ENCODE results near the gene ALCAM. TPM values are rescaled to one million over a fixed set of nuclear protein-coding genes. Genes with fewer than 3 reads are reported as not detected.

ALCAM gene
- total and polyA plus RNA-seq, 2 donors (not counting 1 experiment from before 2014, with no cell fraction given), result 6.2 to 23.8 TPM

DNA sequence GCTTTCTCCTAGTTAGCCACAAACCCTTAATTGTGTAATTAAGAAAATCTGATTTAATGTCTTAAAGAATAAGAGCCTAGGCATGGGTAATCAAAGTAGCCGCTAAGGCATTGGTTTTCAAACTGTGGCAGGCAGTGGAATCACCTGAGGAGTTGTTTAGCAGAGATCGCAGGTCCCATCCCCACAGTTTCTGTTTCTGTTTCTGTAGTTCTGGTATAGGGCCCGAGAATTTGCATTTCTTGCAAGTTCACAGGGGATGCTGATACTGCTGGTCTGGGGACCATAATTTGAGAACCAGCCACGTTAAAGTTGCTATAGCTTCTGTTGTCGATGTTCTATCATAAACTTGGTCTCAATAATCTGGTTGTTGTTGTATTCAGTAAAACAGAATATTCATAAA lies 204.3 kb downstream of the ALCAM start:
- CTCF ChIA-PET, result no interaction called here
- no peak for DNase-seq
- Mint-ChIP-seq H3K9me3 (ENCODE audit: insufficient read depth) (peaks cover 2% of the 10 kb centered on the region), H3K4me3 (no peak overlapping the region), H3K4me1 (no peaks in the 10 kb centered on the region), H3K27me3 (no peaks in the 10 kb centered on the region), H3K27ac (no peak overlapping the region)
- Histone ChIP-seq H2AFZ (ENCODE audit: insufficient read depth, low read depth, low read length, poor library complexity, severe bottlenecking) (no peak overlapping the region), H3K36me3 (replicated peaks in 1 of 2; ENCODE audit: control extremely low read depth in 1 of 2, control insufficient read depth in 1 of 2, extremely low read depth in 1 of 2, insufficient read depth in 2 of 2, low read length in 1 of 2) (peaks cover 3 to 19% of the 10 kb centered on the region in 2 experiments), H3K4me1 (ENCODE audit: control insufficient read depth in 2 of 2, insufficient read depth in 2 of 2, low read length in 2 of 2) (no peaks in the 10 kb centered on the region), H4K20me1 (ENCODE audit: control insufficient read depth, insufficient read depth, low read length, poor library complexity, severe bottlenecking) (no peaks in the 10 kb centered on the region), H3K4me2 (replicated peaks; ENCODE audit: low read depth, low read length, poor library complexity, severe bottlenecking) (no peak overlapping the region), H3K9me3 (ENCODE audit: control extremely low read depth in 1 of 3, control insufficient read depth in 2 of 3, insufficient read depth in 1 of 3, low read length in 2 of 3) (no peaks in the 10 kb centered on the region), H3K79me2 (ENCODE audit: control insufficient read depth, insufficient read depth, low read length) (no peaks in the 10 kb centered on the region), H3K9ac (ENCODE audit: low read length) (no peak overlapping the region), H3K27ac (ENCODE audit: low read length in 2 of 2) (no peak overlapping the region), H3K4me3 (ENCODE audit: control extremely low read depth in 1 of 5, extremely low read depth in 1 of 5, insufficient read depth in 1 of 5, low read depth in 2 of 5, low read length in 4 of 5) (no peak overlapping the region), H3K27me3 (replicated peaks in 1 of 4; ENCODE audit: control extremely low read depth in 1 of 4, control insufficient read depth in 3 of 4, insufficient read depth in 4 of 4, low read length in 3 of 4) (no peaks in the 10 kb centered on the region)
- POLR2A ChIA-PET, result no interaction called here
- no peak for TF ChIP-seq EZH2 (IDR thresholded peaks at IDR 0.05; ENCODE audit: borderline replicate concordance, insufficient read depth, low read depth, low read length, poor library complexity, severe bottlenecking)
- TF ChIP-seq, protein P1, sequence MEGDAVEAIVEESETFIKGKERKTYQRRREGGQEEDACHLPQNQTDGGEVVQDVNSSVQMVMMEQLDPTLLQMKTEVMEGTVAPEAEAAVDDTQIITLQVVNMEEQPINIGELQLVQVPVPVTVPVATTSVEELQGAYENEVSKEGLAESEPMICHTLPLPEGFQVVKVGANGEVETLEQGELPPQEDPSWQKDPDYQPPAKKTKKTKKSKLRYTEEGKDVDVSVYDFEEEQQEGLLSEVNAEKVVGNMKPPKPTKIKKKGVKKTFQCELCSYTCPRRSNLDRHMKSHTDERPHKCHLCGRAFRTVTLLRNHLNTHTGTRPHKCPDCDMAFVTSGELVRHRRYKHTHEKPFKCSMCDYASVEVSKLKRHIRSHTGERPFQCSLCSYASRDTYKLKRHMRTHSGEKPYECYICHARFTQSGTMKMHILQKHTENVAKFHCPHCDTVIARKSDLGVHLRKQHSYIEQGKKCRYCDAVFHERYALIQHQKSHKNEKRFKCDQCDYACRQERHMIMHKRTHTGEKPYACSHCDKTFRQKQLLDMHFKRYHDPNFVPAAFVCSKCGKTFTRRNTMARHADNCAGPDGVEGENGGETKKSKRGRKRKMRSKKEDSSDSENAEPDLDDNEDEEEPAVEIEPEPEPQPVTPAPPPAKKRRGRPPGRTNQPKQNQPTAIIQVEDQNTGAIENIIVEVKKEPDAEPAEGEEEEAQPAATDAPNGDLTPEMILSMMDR (IDR thresholded peaks at IDR 0.05), result no peak
- 86% methylated on average over 3 of the region's 5 CpGs for WGBS (ENCODE audit: insufficient coverage)
- intact Hi-C loops (cut with micrococcal nuclease), result no loop called here
- no peak for ATAC-seq (ENCODE audit: low read depth)

DNA sequence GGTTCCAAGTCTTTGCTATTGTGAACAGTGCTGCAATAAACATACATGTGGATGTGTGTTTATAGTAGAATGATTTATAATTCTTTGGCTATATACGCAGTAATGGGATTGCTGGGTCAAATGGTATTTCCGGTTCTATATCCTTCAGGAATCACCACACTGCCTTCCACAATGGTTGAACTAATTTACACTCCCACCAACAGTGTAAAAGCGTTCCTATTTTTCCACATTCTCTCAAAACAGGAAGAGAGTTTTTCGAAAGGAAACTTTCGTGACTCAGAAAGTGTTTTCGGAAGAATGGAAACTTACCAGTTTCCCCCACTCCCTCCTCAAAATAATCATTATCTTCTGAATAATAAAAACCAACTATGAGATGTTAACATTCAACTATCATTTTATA lies 205.8 kb downstream of the ALCAM start:
- no peaks in the 10 kb centered on the region for H3K4me1 Mint-ChIP-seq
- TF ChIP-seq EZH2 (IDR thresholded peaks at IDR 0.05; ENCODE audit: borderline replicate concordance, insufficient read depth, low read depth, low read length, poor library complexity, severe bottlenecking), result no peak
- WGBS (ENCODE audit: insufficient coverage), result 100% methylated on average over 4 of the region's 6 CpGs
- no peaks in the 10 kb centered on the region for H3K27me3 Mint-ChIP-seq
- no peak overlapping the region for H3K27ac Mint-ChIP-seq
- Histone ChIP-seq H3K27me3 (replicated peaks in 1 of 4; ENCODE audit: control extremely low read depth in 1 of 4, control insufficient read depth in 3 of 4, insufficient read depth in 4 of 4, low read length in 3 of 4) (no peaks in the 10 kb centered on the region), H3K4me3 (ENCODE audit: control extremely low read depth in 1 of 5, extremely low read depth in 1 of 5, insufficient read depth in 1 of 5, low read depth in 2 of 5, low read length in 4 of 5) (no peak overlapping the region), H2AFZ (ENCODE audit: insufficient read depth, low read depth, low read length, poor library complexity, severe bottlenecking) (no peak overlapping the region), H3K9ac (ENCODE audit: low read length) (no peak overlapping the region), H3K9me3 (ENCODE audit: control extremely low read depth in 1 of 3, control insufficient read depth in 2 of 3, insufficient read depth in 1 of 3, low read length in 2 of 3) (no peaks in the 10 kb centered on the region), H3K36me3 (replicated peaks in 1 of 2; ENCODE audit: control extremely low read depth in 1 of 2, control insufficient read depth in 1 of 2, extremely low read depth in 1 of 2, insufficient read depth in 2 of 2, low read length in 1 of 2) (peaks cover 3 to 19% of the 10 kb centered on the region in 2 experiments), H4K20me1 (ENCODE audit: control insufficient read depth, insufficient read depth, low read length, poor library complexity, severe bottlenecking) (no peaks in the 10 kb centered on the region), H3K79me2 (ENCODE audit: control insufficient read depth, insufficient read depth, low read length) (no peaks in the 10 kb centered on the region), H3K4me2 (replicated peaks; ENCODE audit: low read depth, low read length, poor library complexity, severe bottlenecking) (no peak overlapping the region), H3K27ac (ENCODE audit: low read length in 2 of 2) (no peak overlapping the region), H3K4me1 (ENCODE audit: control insufficient read depth in 2 of 2, insufficient read depth in 2 of 2, low read length in 2 of 2) (no peaks in the 10 kb centered on the region)
- POLR2A ChIA-PET, result no interaction called here
- H3K9me3 Mint-ChIP-seq (ENCODE audit: insufficient read depth), result peaks cover 2% of the 10 kb centered on the region
- DNase-seq (no peak), ATAC-seq (ENCODE audit: low read depth) (no peak)
- CTCF ChIA-PET, result no interaction called here
- H3K4me3 Mint-ChIP-seq, result no peak overlapping the region
- intact Hi-C loops (cut with micrococcal nuclease), result no loop called here

Data from B cell (primary cell).